GM23338 (cell line): ENCODE results near the gene LDHB. TPM values are rescaled to one million over a fixed set of nuclear protein-coding genes. Genes with fewer than 3 reads are reported as not detected.
"Not testable (repeated sequence)": the region's sequence is repeated elsewhere in the genome, so short reads cannot be mapped to it uniquely, and the experiment has no call there.

ENCODE experiments used
- ATAC-seq: fragments of 200-7000 bp; cut with Tn5 transposase; 3 replicates; pipeline ENCODE4 v1.9.1; 2020
- DNase-seq: peaks from one replicate; pipeline ENCODE4 v3.0.0-alpha.2; 2015; ENCODE audit warnings: low spot score
- H2AFZ ChIP-seq: fragments of 200-600 bp; sonication (generic); 2 replicates; pipeline ENCODE4 v1.8.0; 2016; ENCODE audit warnings: antibody characterized with exemption, mild to moderate bottlenecking, moderate library complexity
- H3F3A ChIP-seq: fragments of 200-600 bp; sonication (generic); replicated peaks from 2 replicates; pipeline ENCODE4 v1.8.0; 2017; ENCODE audit warnings: antibody characterized with exemption, mixed run types, low read depth
- H3K27ac ChIP-seq: fragments of 200-600 bp; sonication (generic); 2 replicates; pipeline ENCODE4 v1.6.1; 2016; ENCODE audit warnings: low read depth
- H3K27me3 ChIP-seq: fragments of 200-600 bp; sonication (generic); 2 replicates; pipeline ENCODE4 v1.8.0; 2016; ENCODE audit warnings: mild to moderate bottlenecking, mixed run types, moderate library complexity; ENCODE audit not compliant: insufficient read depth
- H3K36me3 ChIP-seq: fragments of 200-600 bp; sonication (generic); 2 replicates; pipeline ENCODE4 v1.8.0; 2016; ENCODE audit warnings: mild to moderate bottlenecking; ENCODE audit not compliant: insufficient read depth
- H3K4me1 ChIP-seq: fragments of 200-600 bp; sonication (generic); 2 replicates; pipeline ENCODE4 v1.8.0; 2016; ENCODE audit warnings: mild to moderate bottlenecking, moderate library complexity; ENCODE audit not compliant: insufficient read depth
- H3K4me2 ChIP-seq: fragments of 200-600 bp; sonication (generic); 2 replicates; pipeline ENCODE4 v1.7.1; 2017; ENCODE audit warnings: mixed run types
- H3K4me3 ChIP-seq: fragments of 200-600 bp; sonication (generic); 2 replicates; pipeline ENCODE4 v1.6.1; 2016; ENCODE audit warnings: mixed run types
- H3K79me2 ChIP-seq: fragments of 200-600 bp; sonication (generic); replicated peaks from 2 replicates; pipeline ENCODE4 v1.8.0; 2017; ENCODE audit warnings: mild to moderate bottlenecking; ENCODE audit not compliant: insufficient read depth
- H3K9me2 ChIP-seq: fragments of 200-600 bp; sonication (generic); 2 replicates; pipeline ENCODE4 v1.8.0; 2017; ENCODE audit not compliant: insufficient read depth
- H4K20me1 ChIP-seq: fragments of 200-600 bp; sonication (generic); replicated peaks from 2 replicates; pipeline ENCODE4 v1.8.0; 2017; ENCODE audit warnings: mild to moderate bottlenecking; ENCODE audit not compliant: insufficient read depth
- H3K27ac Mint-ChIP-seq: 2 replicates; pipeline ENCODE4 v1.8.0; 2020; ENCODE audit warnings: inconsistent platforms, mild to moderate bottlenecking, moderate library complexity, mixed read lengths
- H3K27me3 Mint-ChIP-seq: 3 replicates; pipeline ENCODE4 v1.8.0; 2022; ENCODE audit warnings: low read depth, mild to moderate bottlenecking, moderate library complexity, mixed read lengths, inconsistent platforms; ENCODE audit not compliant: insufficient read depth, poor library complexity
- H3K36me3 Mint-ChIP-seq: 3 replicates; pipeline ENCODE4 v1.8.0; 2021; ENCODE audit warnings: low read depth, mild to moderate bottlenecking, inconsistent platforms, moderate library complexity, mixed read lengths
- H3K4me1 Mint-ChIP-seq: 3 replicates; pipeline ENCODE4 v1.8.0; 2020; ENCODE audit warnings: mild to moderate bottlenecking, inconsistent platforms, mixed read lengths
- H3K4me3 Mint-ChIP-seq: 3 replicates; pipeline ENCODE4 v1.8.0; 2021; ENCODE audit warnings: moderate library complexity, mild to moderate bottlenecking, inconsistent platforms, mixed read lengths
- H3K9me3 Mint-ChIP-seq: 3 replicates; pipeline ENCODE4 v1.8.0; 2020; ENCODE audit warnings: moderate library complexity, mild to moderate bottlenecking, inconsistent platforms, mixed read lengths
- CREB1 ChIP-seq: fragments of 250-450 bp; sonication (Bioruptor Pico); IDR thresholded peaks from 2 replicates; pipeline ENCODE4 v1.5.0; 2020; ENCODE audit warnings: low read depth, mild to moderate bottlenecking, moderate library complexity
- EZH2 ChIP-seq: fragments of 200-600 bp; sonication (generic); IDR thresholded peaks from one replicate; pipeline ENCODE4 v1.8.0; 2017; ENCODE audit warnings: antibody characterized with exemption, mild to moderate bottlenecking, low read depth; ENCODE audit not compliant: unreplicated experiment
- NANOG ChIP-seq: IDR thresholded peaks from 2 replicates; pipeline ENCODE4 v1.6.1; 2016; ENCODE audit warnings: antibody characterized with exemption, borderline replicate concordance
- STAT1 ChIP-seq: IDR thresholded peaks from one replicate; pipeline ENCODE4 v1.6.1; 2016; ENCODE audit warnings: antibody characterized with exemption; ENCODE audit not compliant: unreplicated experiment
- ZNF114 ChIP-seq: fragments of 250-450 bp; sonication (Bioruptor Pico); IDR thresholded peaks from 2 replicates; pipeline ENCODE4 v1.5.0; 2020; ENCODE audit warnings: mild to moderate bottlenecking, moderate library complexity
- ZNF331 ChIP-seq: fragments of 250-450 bp; sonication (Bioruptor Pico); IDR thresholded peaks from 2 replicates; pipeline ENCODE4 v1.5.0; 2020; ENCODE audit warnings: low read depth, mild to moderate bottlenecking, moderate library complexity
- ZNF462 ChIP-seq: fragments of 250-450 bp; sonication (Bioruptor Pico); IDR thresholded peaks from 2 replicates; pipeline ENCODE4 v1.5.0; 2020; ENCODE audit warnings: mild to moderate bottlenecking, moderate library complexity
- polyA plus RNA-seq: library from polyadenylated mRNA; unstranded; fragments of >200 nt; fragmentation: Nextera tagmentation; extraction: Ambion mirVana; gene quantifications from 2 replicates; pipeline ENCODE4 v1.2.1, GENCODE V29; 2016
- total RNA-seq: library from RNA; depleted of rRNA; stranded (reverse); fragments of >200 nt; shearing (Covaris generic); gene quantifications from 2 replicates; pipeline ENCODE4 v1.2.3, GENCODE V29; 2014
- TF ChIP-seq, protein P1 (sequence below): IDR thresholded peaks from 2 replicates; pipeline ENCODE4 v1.6.1; 2016; ENCODE audit warnings: antibody characterized with exemption
- TF ChIP-seq, protein P2 (sequence below): IDR thresholded peaks from one replicate; pipeline ENCODE4 v1.6.1; 2018; ENCODE audit warnings: antibody characterized with exemption; ENCODE audit not compliant: unreplicated experiment

The LDHB gene
- total and polyA plus RNA-seq, 2 experiments from 2014 or later: 1,537 to 1,990 TPM

DNA sequence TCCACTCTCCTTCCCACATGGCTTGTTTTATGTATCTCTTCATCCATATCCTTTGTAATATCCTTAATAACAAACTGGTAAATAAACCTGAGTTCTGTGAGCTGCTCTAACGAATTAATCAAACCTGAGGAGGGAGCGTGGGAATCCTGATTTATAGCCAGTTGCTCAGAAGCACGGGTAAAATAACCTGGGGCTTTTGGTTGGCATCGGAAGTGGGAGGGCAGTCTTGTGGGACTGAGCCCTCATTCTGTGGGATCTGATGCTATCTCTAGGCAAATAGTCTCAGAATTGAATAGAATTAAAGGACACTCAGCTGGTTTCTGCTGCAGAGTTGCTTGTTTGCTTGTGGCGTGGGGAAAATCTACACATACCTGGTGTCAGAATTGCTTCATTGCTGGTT lies 17.5 kb upstream of the LDHB start:
- Mint-ChIP-seq H3K4me3 (no peak overlapping the region), H3K4me1 (no peaks in the 10 kb centered on the region), H3K27ac (no peak overlapping the region), H3K36me3 (no peaks in the 10 kb centered on the region), H3K27me3 (peaks cover 8% of the 10 kb centered on the region), H3K9me3 (no peaks in the 10 kb centered on the region)
- Histone ChIP-seq H3K9me2 (no peaks in the 10 kb centered on the region; the same call in 1 of the 2 replicates), H2AFZ (no peak overlapping the region), H3K4me1 (no peaks in the 10 kb centered on the region), H4K20me1 (no peaks in the 10 kb centered on the region), H3K4me2 (no peak overlapping the region), H3K27me3 (no peaks in the 10 kb centered on the region), H3F3A (no peaks in the 10 kb centered on the region), H3K36me3 (no peaks in the 10 kb centered on the region), H3K79me2 (no peaks in the 10 kb centered on the region), H3K27ac (no peak overlapping the region), H3K4me3 (no peak overlapping the region)
- TF ChIP-seq ZNF462 (CRISPR knock-in tag) (no peak), CREB1 (CRISPR knock-in tag) (no peak), ZNF114 (no peak), EZH2 (no peak), NANOG (no peak), ZNF331 (CRISPR knock-in tag) (no peak), STAT1 (no peak)
- TF ChIP-seq, protein P1, sequence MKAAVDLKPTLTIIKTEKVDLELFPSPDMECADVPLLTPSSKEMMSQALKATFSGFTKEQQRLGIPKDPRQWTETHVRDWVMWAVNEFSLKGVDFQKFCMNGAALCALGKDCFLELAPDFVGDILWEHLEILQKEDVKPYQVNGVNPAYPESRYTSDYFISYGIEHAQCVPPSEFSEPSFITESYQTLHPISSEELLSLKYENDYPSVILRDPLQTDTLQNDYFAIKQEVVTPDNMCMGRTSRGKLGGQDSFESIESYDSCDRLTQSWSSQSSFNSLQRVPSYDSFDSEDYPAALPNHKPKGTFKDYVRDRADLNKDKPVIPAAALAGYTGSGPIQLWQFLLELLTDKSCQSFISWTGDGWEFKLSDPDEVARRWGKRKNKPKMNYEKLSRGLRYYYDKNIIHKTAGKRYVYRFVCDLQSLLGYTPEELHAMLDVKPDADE: no peak
- TF ChIP-seq, protein P2, sequence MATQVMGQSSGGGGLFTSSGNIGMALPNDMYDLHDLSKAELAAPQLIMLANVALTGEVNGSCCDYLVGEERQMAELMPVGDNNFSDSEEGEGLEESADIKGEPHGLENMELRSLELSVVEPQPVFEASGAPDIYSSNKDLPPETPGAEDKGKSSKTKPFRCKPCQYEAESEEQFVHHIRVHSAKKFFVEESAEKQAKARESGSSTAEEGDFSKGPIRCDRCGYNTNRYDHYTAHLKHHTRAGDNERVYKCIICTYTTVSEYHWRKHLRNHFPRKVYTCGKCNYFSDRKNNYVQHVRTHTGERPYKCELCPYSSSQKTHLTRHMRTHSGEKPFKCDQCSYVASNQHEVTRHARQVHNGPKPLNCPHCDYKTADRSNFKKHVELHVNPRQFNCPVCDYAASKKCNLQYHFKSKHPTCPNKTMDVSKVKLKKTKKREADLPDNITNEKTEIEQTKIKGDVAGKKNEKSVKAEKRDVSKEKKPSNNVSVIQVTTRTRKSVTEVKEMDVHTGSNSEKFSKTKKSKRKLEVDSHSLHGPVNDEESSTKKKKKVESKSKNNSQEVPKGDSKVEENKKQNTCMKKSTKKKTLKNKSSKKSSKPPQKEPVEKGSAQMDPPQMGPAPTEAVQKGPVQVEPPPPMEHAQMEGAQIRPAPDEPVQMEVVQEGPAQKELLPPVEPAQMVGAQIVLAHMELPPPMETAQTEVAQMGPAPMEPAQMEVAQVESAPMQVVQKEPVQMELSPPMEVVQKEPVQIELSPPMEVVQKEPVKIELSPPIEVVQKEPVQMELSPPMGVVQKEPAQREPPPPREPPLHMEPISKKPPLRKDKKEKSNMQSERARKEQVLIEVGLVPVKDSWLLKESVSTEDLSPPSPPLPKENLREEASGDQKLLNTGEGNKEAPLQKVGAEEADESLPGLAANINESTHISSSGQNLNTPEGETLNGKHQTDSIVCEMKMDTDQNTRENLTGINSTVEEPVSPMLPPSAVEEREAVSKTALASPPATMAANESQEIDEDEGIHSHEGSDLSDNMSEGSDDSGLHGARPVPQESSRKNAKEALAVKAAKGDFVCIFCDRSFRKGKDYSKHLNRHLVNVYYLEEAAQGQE: no peak
- DNase-seq (no peak), ATAC-seq (no peak)

DNA sequence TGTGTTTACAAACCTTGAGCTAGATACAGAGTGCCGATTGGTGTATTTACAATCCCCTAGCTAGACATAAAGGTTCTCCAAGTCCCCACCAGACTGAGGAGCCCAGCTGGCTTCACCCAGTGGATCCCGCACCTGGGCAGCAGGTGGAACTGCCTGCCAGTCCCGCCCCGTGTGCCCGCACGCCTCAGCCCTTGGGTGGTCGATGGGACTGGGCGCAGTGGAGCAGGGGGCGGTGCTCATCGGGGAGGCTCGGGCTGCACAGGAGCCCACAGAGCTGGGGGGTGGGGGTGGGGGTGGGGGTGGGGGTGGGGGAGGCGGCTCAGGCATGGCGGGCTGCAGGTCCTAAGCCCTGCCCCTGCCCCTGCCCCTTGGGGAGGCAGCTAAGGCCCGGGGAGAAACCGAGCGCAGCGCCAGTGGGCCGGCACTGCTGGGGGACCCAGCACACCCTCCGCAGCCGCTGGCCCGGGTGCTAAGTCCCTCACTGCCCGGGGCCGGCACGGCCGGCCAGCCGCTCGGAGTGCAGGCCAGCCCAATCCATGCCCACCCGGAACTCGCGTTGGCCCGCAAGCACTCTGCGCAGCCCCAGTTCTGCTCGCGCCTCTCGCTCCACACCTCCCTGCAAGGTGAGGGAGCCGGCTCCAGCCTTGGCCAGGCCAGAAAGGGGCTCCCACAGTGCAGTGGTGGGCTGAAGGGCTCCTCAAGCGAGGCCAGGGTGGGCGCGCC lies 16.3 kb upstream of the LDHB start:
- not testable (repeated sequence) for H3K36me3 Mint-ChIP-seq, H4K20me1 ChIP-seq, H3K27ac ChIP-seq, H3K36me3 ChIP-seq, ATAC-seq, H3K4me3 Mint-ChIP-seq, H3K9me2 ChIP-seq, H3K27me3 ChIP-seq, H3K4me1 ChIP-seq, H3K4me2 ChIP-seq, H3K27me3 Mint-ChIP-seq, H2AFZ ChIP-seq, H3K9me3 Mint-ChIP-seq, H3K4me1 Mint-ChIP-seq, H3K4me3 ChIP-seq, H3K27ac Mint-ChIP-seq, DNase-seq, H3F3A ChIP-seq, H3K79me2 ChIP-seq
